Measurements from ENCODE around the gene WDFY2. TPM values are rescaled to one million over a fixed set of nuclear protein-coding genes. Genes with fewer than 3 reads are reported as not detected.

WDFY2 gene
- total RNA-seq, 4 donors from 2014 or later, result 17.6 to 36.4 (median 22.0) TPM

GRCh38 chr13:51645761-51646670 is 61.8 kb downstream of the WDFY2 start:
- TF ChIP-seq CTCF (IDR thresholded peaks at IDR 0.05; ENCODE audit: low read depth), result no peak

DNA sequence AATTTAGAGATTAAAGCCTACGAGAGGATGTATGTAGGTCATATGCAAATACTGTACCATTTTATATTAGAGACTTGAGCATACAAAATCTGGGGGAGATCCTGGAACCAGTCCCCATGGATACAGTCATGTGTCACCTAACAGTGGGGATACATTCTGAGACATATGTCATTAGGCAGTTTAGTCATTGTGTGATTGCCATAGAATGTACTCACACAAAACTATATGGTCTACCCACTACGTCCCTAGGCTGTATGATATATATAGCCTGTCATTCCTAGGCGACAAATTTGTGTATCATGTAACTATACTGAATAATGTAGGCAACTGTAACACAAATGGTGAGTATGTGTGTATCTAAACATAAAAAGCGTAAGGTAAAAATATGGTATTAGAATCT is 62.8 kb downstream of the WDFY2 start:
- no peak for TF ChIP-seq CTCF (IDR thresholded peaks at IDR 0.05; ENCODE audit: low read depth)

DNA sequence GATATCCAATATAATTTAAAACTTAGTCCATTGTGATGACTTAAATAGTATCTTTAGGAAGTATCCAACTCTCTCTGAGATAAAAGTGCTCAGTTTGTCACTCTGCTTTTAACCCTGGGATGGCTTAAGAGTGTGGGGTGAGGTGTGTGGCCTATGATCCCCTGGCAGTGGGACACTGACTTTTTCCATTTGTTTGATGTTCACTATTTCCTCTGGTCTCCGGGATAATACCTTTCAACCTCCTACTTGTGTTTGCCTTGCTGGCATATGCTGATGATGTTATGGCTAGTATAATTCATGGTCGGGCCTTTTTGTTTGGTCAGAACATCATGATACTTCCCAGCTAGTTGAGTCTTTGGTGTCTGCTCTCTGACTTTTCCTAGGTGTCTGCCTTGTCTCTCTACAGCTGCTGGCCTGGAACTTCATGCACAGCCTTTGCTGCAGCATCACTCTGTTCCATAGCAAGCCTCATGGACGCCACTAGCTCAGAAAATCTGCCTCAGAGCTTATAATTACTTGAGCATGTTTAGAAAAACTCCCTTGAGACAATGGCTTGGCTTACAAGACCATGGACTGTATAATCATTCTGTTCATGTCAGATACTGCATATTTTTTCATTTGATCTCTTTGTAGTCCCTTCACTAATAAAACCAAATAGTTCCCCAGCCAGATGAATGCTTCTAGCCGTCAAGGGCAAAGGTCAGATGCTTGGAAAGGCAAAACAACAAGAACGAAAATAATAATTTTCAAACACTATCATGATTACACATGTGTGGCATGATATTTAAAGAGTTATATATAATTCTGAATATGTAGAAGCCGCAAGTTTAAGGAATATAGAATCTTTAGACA is 75.2 kb downstream of the WDFY2 start:
- no peak for TF ChIP-seq CTCF (IDR thresholded peaks at IDR 0.05; ENCODE audit: low read depth)

GRCh38 chr13:51660813-51661212 is 76.6 kb downstream of the WDFY2 start:
- no peak for TF ChIP-seq CTCF (IDR thresholded peaks at IDR 0.05; ENCODE audit: low read depth)

- no peak for TF ChIP-seq CTCF (IDR thresholded peaks at IDR 0.05; ENCODE audit: low read depth)
These were observed 80.0 kb downstream of the WDFY2 start for GRCh38 chr13:51663973-51664957.

DNA sequence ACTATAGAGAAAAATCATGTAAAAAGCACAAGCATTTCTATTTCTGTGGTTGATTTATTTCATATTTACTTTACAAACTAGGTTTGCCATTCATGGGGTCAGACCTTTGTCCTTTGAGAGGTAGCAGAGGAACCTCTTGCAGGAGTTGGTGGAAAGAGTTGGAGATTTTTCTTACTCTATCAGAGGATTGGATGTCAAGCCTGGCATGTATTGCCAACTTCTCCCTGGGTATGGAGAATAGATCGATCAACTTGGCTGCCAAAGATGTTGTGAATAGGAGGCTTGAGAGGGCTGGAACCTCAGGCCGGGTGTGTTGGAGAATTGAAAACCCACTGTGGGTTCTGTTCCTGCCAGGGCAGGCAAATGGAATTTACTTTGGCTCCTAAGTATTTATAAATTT is 81.2 kb downstream of the WDFY2 start:
- TF ChIP-seq CTCF (IDR thresholded peaks at IDR 0.05; ENCODE audit: low read depth), result no peak

All from subcutaneous adipose tissue (tissue), 4 donors.